Ishikawa (cell line): ENCODE measurements around the gene COA5.

Experiments used
- CEBPB ChIP-seq: IDR thresholded peaks from 2 replicates; pipeline ENCODE4 v1.6.1; 2012
- EGR1 ChIP-seq: IDR thresholded peaks from 2 replicates; pipeline ENCODE4 v1.6.1; 2012
- FOXM1 ChIP-seq: IDR thresholded peaks from 2 replicates; pipeline ENCODE4 v1.6.1; 2012; ENCODE audit warnings: low read depth, borderline replicate concordance
- MAX ChIP-seq: IDR thresholded peaks from 2 replicates; pipeline ENCODE4 v1.6.1; 2012
- NFIC ChIP-seq: IDR thresholded peaks from 2 replicates; pipeline ENCODE4 v1.6.1; 2012
- REST ChIP-seq: IDR thresholded peaks from 2 replicates; pipeline ENCODE4 v1.6.1; 2012; ENCODE audit warnings: low read depth, mild to moderate bottlenecking
- USF1 ChIP-seq: IDR thresholded peaks from 2 replicates; pipeline ENCODE4 v1.6.1; 2012

- TF ChIP-seq FOXM1 (no peak), CEBPB (no peak), NFIC (no peak), REST (no peak), MAX (no peak), USF1 (no peak), EGR1 (no peak)
These were observed 26.2 kb upstream of the COA5 start for GRCh38 chr2:98634406-98635092.
